Mesendoderm (in vitro differentiated cells): ENCODE measurements around the gene STAMBPL1.

Experiments
- DNase-seq: peaks from one replicate; pipeline ENCODE4 v3.0.0; 2013
- H2AK5ac ChIP-seq: 2 replicates; pipeline ENCODE4 v1.6.1; 2013; ENCODE audit warnings: low read length, inconsistent platforms
- H2BK120ac ChIP-seq: 2 replicates; pipeline ENCODE4 v1.6.1; 2013; ENCODE audit warnings: low read depth, mild to moderate bottlenecking, low read length, moderate library complexity, mixed read lengths
- H2BK15ac ChIP-seq: replicated peaks from 2 replicates; pipeline ENCODE4 v1.6.1; 2013; ENCODE audit warnings: low read depth, mild to moderate bottlenecking, moderate library complexity
- H2BK5ac ChIP-seq: 2 replicates; pipeline ENCODE4 v1.6.1; 2013; ENCODE audit warnings: low read length, inconsistent platforms
- H3K18ac ChIP-seq: 2 replicates; pipeline ENCODE4 v1.6.1; 2013; ENCODE audit warnings: mild to moderate bottlenecking, low read length, mixed read lengths
- H3K23ac ChIP-seq: one replicate; pipeline ENCODE4 v1.6.1; 2013; ENCODE audit warnings: low read length
- H3K27ac ChIP-seq: 2 replicates; pipeline ENCODE4 v1.5.1; 2013; ENCODE audit warnings: low read depth, mild to moderate bottlenecking, inconsistent platforms, low read length, moderate library complexity
- H3K27me3 ChIP-seq: 2 replicates; pipeline ENCODE4 v1.6.1; 2013; ENCODE audit warnings: low read length, control low read depth, mild to moderate bottlenecking, inconsistent platforms; ENCODE audit not compliant: insufficient read depth, poor library complexity
- H3K36me3 ChIP-seq: 2 replicates; pipeline ENCODE4 v1.6.1; 2013; ENCODE audit warnings: low read length, inconsistent platforms; ENCODE audit not compliant: control insufficient read depth, insufficient read depth
- H3K4ac ChIP-seq: one replicate; pipeline ENCODE4 v1.6.1; 2013; ENCODE audit warnings: low read depth, mild to moderate bottlenecking, low read length, moderate library complexity
- H3K4me1 ChIP-seq: 2 replicates; pipeline ENCODE4 v1.6.1; 2013; ENCODE audit warnings: low read depth, low read length, inconsistent platforms; ENCODE audit not compliant: control insufficient read depth
- H3K4me2 ChIP-seq: 2 replicates; pipeline ENCODE4 v1.6.1; 2013; ENCODE audit warnings: low read length
- H3K4me3 ChIP-seq: 2 replicates; pipeline ENCODE4 v1.5.1; 2013; ENCODE audit warnings: mild to moderate bottlenecking, low read length
- H3K56ac ChIP-seq: one replicate; pipeline ENCODE4 v1.6.1; 2013; ENCODE audit warnings: low read length
- H3K79me1 ChIP-seq: 2 replicates; pipeline ENCODE4 v1.6.1; 2013; ENCODE audit warnings: low read length, inconsistent platforms
- H3K79me2 ChIP-seq: 2 replicates; pipeline ENCODE4 v1.6.1; 2013; ENCODE audit warnings: mild to moderate bottlenecking, low read length; ENCODE audit not compliant: control insufficient read depth, insufficient read depth
- H3K9ac ChIP-seq: 2 replicates; pipeline ENCODE4 v1.6.1; 2013; ENCODE audit warnings: low read length, inconsistent platforms
- H4K5ac ChIP-seq: one replicate; pipeline ENCODE4 v1.6.1; 2013; ENCODE audit warnings: low read length
- H4K8ac ChIP-seq: one replicate; pipeline ENCODE4 v1.6.1; 2013; ENCODE audit warnings: low read depth, mild to moderate bottlenecking, control low read depth, low read length, moderate library complexity
- WGBS: extraction: QIAGEN DNeasy Blood & Tissue Kit; methylation state at CpG from one replicate; pipeline ENCODE4 v1.1.7; 2013; ENCODE audit warnings: low lambda C conversion rate, missing lambda C conversion rate; ENCODE audit not compliant: insufficient coverage; ENCODE audit errors: extremely low coverage; 5-methylcytosine and 5-hydroxymethylcytosine counted together

The STAMBPL1 gene

DNA sequence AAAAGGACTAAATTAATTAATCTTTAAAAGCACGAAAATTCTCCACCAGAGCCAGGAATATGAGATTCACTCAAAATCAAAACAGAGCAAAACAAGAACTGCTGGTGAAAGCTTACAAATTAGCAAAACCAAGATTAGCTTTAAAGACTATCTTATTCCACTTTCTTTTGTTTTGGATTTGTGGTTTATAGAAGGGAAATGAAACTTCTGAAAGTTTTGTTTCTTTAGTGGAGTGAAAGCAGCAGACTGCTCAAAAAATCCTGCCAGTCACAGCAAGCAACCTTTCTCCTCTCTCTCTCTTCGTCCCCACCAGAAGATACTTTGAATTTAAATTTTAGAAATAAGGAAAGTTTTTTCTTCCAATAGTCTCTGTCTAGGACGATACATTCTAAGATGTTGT, 64.8 kb downstream of the STAMBPL1 start:
- Histone ChIP-seq H3K4me2 (no peak overlapping the region), H3K18ac (no peak overlapping the region), H2BK15ac (no peak overlapping the region), H3K36me3 (no peaks in the 10 kb centered on the region), H3K23ac (no peak overlapping the region), H3K56ac (no peak overlapping the region), H3K27ac (no peak overlapping the region), H3K9ac (no peak overlapping the region), H3K79me1 (no peaks in the 10 kb centered on the region), H4K8ac (no peak overlapping the region), H3K27me3 (no peaks in the 10 kb centered on the region), H3K4ac (no peak overlapping the region), H2BK120ac (no peak overlapping the region), H3K4me3 (no peak overlapping the region), H3K4me1 (no peaks in the 10 kb centered on the region), H2BK5ac (no peak overlapping the region), H3K79me2 (no peaks in the 10 kb centered on the region), H4K5ac (no peak overlapping the region), H2AK5ac (no peak overlapping the region)
- no peak for DNase-seq
- no CpG with 5 or more reads among the region's 3 CpGs for WGBS

DNA sequence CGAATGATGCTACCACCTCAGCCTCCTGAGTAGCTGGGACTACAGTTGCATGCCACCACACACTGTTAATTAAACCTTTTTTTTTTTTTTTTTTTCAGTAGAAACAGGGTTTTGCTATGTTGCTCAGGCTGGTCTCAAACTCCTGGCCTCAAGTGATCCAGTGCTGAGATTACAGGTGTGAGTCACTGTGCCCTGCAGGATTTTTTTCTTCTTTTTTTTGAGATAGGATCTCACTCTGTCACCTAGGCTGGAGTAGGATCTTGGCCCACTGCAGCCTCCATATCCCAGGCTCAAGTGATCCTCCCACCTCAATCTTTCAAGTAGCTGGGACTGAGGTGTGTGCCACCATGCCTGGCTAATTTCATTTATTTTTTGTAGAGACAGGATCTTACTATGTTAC, 66.2 kb downstream of the STAMBPL1 start:
- Histone ChIP-seq H3K56ac (no peak overlapping the region), H3K4me3 (no peak overlapping the region), H3K79me1 (no peaks in the 10 kb centered on the region), H3K36me3 (no peaks in the 10 kb centered on the region), H3K4ac (no peak overlapping the region), H2BK5ac (no peak overlapping the region), H3K18ac (no peak overlapping the region), H3K9ac (no peak overlapping the region), H2AK5ac (no peak overlapping the region), H3K79me2 (no peaks in the 10 kb centered on the region), H3K23ac (no peak overlapping the region), H3K27me3 (no peaks in the 10 kb centered on the region), H2BK15ac (no peak overlapping the region), H3K27ac (no peak overlapping the region), H4K8ac (no peak overlapping the region), H2BK120ac (no peak overlapping the region), H3K4me1 (no peaks in the 10 kb centered on the region), H4K5ac (no peak overlapping the region), H3K4me2 (no peak overlapping the region)
- no peak for DNase-seq
- no CpG with 5 or more reads among the region's 1 CpG for WGBS

DNA sequence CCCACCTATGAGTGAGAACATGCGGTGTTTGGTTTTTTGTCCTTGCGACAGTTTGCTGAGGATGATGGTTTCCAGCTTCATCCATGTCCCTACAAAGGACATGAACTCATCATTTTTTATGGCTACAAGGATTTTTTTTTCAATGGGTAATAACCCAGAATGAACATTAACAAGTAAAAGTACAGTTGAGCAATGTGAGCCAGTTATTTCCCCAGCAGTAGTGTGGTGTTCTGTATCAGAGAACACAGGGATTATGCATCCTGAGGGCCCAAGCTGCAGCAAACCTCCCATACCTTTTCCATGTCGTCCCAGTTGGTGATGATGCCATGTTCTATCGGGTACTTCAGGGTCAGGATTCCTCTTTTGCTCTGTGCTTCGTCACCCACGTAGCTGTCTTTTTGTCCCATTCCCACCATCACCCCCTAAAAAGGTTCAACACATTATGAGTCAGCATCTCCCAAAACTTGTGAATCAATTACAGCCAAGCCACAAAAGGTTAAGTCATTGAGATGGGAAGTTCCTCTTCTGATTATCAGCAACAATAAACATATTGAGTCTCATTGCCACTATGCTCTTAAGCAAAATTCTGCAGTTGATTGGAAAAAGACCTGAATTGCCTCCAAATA, 67.0 kb downstream of the STAMBPL1 start:
- Histone ChIP-seq H3K18ac (no peak overlapping the region), H3K23ac (no peak overlapping the region), H2BK15ac (no peak overlapping the region), H3K4ac (no peak overlapping the region), H3K4me2 (no peak overlapping the region), H3K27me3 (no peaks in the 10 kb centered on the region), H2BK120ac (no peak overlapping the region), H2BK5ac (no peak overlapping the region), H3K79me1 (no peaks in the 10 kb centered on the region), H2AK5ac (no peak overlapping the region), H3K4me3 (no peak overlapping the region), H4K5ac (no peak overlapping the region), H3K9ac (no peak overlapping the region), H3K79me2 (no peaks in the 10 kb centered on the region), H4K8ac (no peak overlapping the region), H3K56ac (no peak overlapping the region), H3K27ac (no peak overlapping the region), H3K4me1 (no peaks in the 10 kb centered on the region), H3K36me3 (no peaks in the 10 kb centered on the region)
- no peak for DNase-seq
- WGBS, result no CpG with 5 or more reads among the region's 6 CpGs

DNA sequence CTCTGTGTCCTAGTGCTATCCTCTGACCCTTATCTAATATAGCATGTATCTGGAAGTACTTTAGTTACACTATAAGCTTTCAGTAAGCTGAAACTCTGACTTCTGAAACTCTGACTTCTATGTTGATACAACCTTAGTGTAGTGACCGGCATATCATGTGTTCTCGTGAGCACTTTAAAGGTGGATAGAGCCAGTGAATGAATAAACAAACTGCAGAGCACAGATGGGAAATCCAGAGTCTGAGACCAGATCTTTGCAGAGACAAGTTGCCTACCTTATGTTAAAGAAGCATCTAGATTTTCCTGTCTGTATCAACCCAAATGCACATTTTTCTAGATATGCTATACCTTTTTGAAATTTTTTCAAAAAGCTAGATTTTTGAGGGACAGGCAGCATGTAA, 69.0 kb downstream of the STAMBPL1 start:
- Histone ChIP-seq H3K4me1 (no peaks in the 10 kb centered on the region), H2AK5ac (no peak overlapping the region), H4K8ac (no peak overlapping the region), H3K18ac (no peak overlapping the region), H3K4ac (no peak overlapping the region), H4K5ac (no peak overlapping the region), H2BK120ac (no peak overlapping the region), H3K9ac (no peak overlapping the region), H3K4me2 (no peak overlapping the region), H3K27ac (no peak overlapping the region), H3K56ac (no peak overlapping the region), H3K79me2 (no peaks in the 10 kb centered on the region), H3K79me1 (no peaks in the 10 kb centered on the region), H2BK5ac (no peak overlapping the region), H3K36me3 (no peaks in the 10 kb centered on the region), H3K4me3 (no peak overlapping the region), H3K27me3 (no peaks in the 10 kb centered on the region), H3K23ac (no peak overlapping the region), H2BK15ac (no peak overlapping the region)
- WGBS, result no CpG with 5 or more reads among the region's 2 CpGs
- DNase-seq, result no peak

- Histone ChIP-seq H3K4me3 (no peak overlapping the region), H3K36me3 (no peaks in the 10 kb centered on the region), H4K8ac (no peak overlapping the region), H3K27ac (no peak overlapping the region), H3K27me3 (no peaks in the 10 kb centered on the region), H3K9ac (no peak overlapping the region), H3K79me2 (no peaks in the 10 kb centered on the region), H3K4ac (no peak overlapping the region), H2BK5ac (no peak overlapping the region), H2AK5ac (no peak overlapping the region), H3K23ac (no peak overlapping the region), H3K56ac (no peak overlapping the region), H3K79me1 (no peaks in the 10 kb centered on the region), H3K4me1 (no peaks in the 10 kb centered on the region), H2BK120ac (no peak overlapping the region), H3K18ac (no peak overlapping the region), H2BK15ac (no peak overlapping the region), H4K5ac (no peak overlapping the region), H3K4me2 (no peak overlapping the region)
- WGBS, result no CpG with 5 or more reads among the region's 3 CpGs
- DNase-seq, result no peak
These were observed 70.1 kb downstream of the STAMBPL1 start for GRCh38 chr10:88949912-88950837.
